ENCODE data around the gene PLA2G3.

PLA2G3 gene

DNA sequence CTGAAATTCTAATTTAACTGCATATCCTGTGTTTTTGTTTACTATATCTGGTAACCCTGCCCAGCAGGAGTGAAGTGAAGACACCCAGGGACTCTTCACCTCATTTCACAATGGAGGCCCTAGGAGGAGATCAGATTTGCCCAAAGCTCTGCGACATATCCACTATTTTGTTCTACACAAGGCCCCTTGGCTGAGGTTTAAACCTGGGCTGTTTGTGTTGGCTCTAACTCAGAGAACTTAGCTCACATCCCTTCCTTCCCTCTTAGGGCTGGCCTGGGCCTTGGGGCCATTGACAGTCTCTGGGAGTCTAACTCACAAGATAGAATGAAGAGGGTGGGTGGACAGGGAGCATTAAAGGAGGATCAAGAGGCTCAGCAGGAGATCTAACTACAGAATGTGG, 8.2 kb upstream of the PLA2G3 start:
- no peak for DNase-seq (ENCODE audit: low read depth in 2 of 2)

DNA sequence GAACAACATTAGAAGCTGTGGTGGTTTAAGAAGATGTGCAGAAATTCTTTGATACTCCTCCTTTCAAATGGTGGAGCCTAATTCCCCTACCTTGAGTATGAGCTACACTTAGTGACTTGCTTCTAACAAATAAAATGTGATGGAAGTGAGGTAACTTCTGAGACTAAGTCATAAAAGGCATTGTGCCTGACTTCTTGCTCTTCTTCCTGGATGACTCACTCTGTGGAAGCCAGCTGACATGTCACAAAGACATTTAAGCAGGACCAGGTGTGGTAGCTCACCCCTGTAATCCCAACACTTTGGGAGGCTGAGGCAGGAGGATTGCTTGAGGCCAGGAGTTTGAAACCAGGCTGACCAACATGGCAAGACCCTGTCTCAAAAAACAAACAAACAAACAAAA, 3.9 kb upstream of the PLA2G3 start:
- no peak for DNase-seq (ENCODE audit: low read depth in 2 of 2)

DNA sequence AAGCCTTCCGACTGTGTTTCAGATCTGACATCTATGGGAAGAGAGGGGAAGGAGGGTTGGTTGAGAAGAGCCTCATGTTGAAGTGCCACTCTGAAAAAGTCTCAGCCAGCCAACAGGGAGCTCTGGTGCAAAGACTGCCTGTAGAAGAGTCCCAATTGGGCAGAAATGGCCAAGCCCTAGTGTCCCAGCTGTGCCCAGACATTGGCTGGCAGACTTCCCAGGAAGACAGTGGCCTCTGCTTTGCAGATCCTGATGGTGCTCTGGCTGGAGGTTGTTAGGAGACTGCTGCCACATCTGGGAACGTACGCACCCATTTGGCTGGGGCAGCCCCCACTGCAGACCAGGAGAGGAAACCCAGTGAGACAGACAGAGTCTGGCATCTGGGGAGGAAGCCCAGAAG, 3.2 kb upstream of the PLA2G3 start:
- DNase-seq (ENCODE audit: low read depth in 2 of 2) = no peak

GRCh38 chr22:31143038-31143437, 2.7 kb upstream of the PLA2G3 start:
- no peak for DNase-seq (ENCODE audit: low read depth in 2 of 2)

DNA sequence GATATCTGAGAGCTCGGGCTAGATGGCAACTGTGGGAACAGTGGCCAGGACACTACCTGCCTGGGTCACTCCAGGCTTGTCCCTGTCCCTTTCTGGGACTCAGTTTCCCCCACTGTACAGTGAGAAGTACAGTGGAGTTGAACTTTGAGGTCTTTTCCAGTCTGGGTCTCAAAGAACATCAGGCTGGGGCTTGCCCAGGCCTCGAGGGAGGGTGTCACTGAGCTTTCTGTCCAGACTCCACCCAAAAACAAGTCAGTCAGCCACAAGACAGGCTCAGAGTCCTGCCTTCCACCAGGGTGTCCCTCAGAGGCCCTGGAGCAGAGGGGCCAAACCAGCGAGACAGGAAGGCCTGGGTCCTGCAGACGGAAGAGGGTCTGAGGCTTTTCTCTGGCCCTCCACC, 2.0 kb upstream of the PLA2G3 start:
- no peak for DNase-seq (ENCODE audit: low read depth in 2 of 2)

DNA sequence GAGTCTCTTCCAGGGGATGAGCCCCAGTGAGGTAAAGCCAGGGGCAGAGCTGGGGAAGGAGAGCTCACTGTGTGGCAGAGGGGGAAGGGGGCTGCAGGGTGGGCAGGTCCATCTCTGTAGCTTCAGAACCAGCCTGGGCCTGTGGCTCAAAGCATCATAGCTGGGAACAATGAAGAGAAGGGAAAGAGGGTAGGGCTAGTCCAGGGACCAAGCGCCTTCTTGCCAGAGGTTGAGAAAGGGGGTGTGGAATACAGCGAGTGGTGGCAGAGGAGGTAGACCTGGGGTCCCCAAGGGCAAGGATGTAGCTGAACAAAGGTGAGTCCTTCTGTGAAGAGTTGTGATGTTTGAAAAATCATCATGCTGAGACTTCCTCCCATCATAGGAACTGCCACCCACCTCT, 1.2 kb upstream of the PLA2G3 start:
- no peak for DNase-seq (ENCODE audit: low read depth in 2 of 2)

DNA sequence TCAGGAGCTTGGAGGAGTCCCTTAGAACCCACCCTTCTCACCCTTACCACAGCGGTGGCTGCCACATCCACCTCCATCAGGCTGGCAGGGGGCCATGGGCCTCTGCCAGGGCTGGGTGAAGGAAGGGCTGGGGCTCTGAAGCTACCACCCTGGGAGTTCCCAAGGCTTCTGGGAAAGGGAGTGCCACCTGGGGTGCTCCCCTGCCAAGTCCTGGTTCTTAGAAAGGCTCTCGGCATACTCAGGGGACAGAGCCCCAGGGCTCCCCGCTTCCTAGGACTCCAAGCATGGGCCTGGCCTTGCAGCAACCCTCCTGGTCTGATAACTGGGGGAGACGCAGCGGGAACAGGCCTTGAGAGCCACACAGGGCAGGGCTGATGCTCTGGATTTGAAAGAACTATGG, 438 bp upstream of the PLA2G3 start:
- no peak for DNase-seq (ENCODE audit: low read depth in 2 of 2)

GRCh38 chr22:31139066-31139465, 1.2 kb downstream of the PLA2G3 start:
- DNase-seq (ENCODE audit: low read depth in 2 of 2) = no peak

GRCh38 chr22:31138126-31138525, 2.2 kb downstream of the PLA2G3 start:
- DNase-seq (ENCODE audit: low read depth in 2 of 2) = no peak

DNA sequence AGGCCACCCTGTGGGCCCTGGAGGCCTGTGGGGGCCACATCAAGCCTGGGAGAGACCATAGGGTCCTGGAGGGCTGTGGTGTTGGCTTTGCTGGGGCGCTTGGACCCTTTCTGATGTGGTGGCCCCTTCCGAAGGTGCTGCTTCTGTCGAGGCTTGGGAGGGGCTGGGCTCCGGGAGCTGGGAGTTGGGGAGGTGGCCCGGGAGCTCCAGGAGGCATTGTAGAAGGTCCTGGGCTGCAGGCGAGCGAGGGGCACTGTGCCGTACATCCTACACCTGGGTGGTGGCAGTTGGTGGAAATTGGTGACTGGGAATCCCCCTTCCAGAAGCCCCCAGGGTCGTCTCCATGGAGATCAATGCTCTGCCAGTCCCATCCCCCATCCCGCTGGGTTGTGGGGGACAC, 2.6 kb downstream of the PLA2G3 start:
- no peak for DNase-seq (ENCODE audit: low read depth in 2 of 2)

DNA sequence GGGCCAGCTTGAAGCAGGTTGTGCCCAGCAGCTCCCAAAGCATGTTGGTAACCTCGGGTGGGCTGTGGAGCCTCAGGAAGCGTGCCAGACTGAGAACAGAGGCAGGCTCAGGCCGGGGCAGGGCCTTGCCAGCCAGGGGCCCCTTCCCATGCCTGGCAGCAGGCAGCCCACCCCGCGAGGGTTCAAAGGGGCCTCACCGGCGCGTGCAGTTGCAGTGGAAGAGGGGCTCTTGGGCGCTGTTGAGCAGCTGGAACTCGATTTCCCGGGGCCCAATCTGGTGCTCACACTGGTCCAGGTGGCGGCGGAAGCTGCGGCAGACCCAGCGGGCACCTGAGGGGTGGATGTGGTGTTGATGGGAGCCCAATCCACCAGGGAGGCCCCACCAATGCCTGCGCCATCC, 3.6 kb downstream of the PLA2G3 start:
- no peak for DNase-seq (ENCODE audit: low read depth in 2 of 2)

DNA sequence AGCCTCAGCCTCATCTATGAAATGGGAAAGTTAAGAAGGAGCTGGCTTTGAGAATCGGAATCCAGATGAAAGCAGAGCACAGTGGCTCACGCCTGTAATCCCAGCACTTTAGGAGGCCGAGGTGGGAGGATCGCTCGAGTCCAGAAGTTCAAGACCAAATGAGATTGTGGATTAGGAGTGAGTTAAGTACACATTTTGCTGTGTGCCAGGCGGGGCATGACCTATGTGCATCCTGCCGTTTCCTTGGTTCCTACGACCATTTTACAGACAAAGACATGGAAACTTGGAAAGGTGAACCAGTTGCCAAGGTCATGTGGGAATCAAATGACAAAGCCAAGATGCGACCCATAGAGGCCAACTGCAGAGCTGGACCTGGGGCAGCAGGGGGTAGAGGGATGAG, 4.2 kb downstream of the PLA2G3 start:
- no peak for DNase-seq (ENCODE audit: low read depth in 2 of 2)

DNA sequence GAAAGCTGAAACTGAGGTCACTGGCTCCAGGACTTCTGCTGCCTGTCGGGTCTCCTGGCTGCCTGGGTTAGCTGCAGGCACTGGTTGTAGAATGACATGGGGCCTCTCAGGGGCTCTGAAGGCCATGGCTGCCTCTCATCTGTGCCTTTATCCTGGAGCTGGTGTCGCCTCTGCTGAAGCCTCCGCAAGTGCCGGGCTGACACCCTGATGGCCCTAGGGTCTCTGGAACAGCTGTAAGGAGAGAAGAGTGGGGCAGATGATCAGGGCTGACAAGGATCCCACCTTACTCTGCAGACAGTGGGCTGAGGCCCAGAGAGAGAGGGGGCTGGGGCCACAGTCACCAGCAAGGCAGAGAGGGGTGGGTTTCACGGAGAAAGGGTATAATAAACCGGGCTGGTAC, 4.6 kb downstream of the PLA2G3 start:
- DNase-seq (ENCODE audit: low read depth in 2 of 2) = no peak

- no peak for DNase-seq (ENCODE audit: low read depth in 2 of 2)
Measured at GRCh38 chr22:31134688-31135087, 5.6 kb downstream of the PLA2G3 start.

DNA sequence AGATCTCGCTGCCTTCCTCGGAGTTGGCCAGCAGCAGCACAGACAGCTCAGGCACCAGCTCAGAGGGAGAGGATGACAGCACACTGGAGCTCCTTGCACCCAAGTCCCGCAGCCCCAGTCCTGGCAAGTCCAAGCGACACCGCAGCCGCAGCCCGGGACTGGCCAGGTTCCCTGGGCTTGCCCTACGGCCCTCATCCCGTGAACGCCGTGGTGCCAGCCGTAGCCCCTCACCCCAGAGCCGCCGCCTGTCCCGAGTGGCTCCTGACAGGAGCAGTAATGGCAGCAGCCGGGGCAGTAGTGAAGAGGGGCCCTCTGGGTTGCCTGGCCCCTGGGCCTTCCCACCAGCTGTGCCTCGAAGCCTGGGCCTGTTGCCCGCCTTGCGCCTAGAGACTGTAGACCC, 6.4 kb downstream of the PLA2G3 start:
- no peak for DNase-seq (ENCODE audit: low read depth in 2 of 2)

- no peak for DNase-seq (ENCODE audit: low read depth in 2 of 2)
Measured at GRCh38 chr22:31130873-31131272, 9.4 kb downstream of the PLA2G3 start.

DNA sequence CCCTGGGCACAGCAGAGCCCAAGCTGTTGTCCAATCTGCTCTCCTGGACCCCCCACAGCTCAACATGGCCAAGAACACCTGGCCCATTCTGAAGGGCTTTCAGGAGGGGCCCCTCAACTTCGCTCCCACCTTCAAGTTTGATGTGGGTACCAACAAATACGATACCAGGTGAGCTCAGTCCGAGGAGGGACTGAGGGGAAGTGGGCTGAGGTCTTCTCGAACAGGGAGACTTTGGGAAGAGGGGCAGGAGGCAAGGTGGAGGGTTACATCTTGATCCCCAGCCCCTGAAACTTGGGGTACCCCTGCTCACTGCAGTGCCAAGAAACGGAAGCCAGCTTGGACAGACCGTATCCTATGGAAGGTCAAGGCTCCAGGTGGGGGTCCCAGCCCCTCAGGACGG, 12.2 kb downstream of the PLA2G3 start:
- no peak for DNase-seq (ENCODE audit: low read depth in 2 of 2)

- no peak for DNase-seq (ENCODE audit: low read depth in 2 of 2)
Measured at GRCh38 chr22:31127181-31127772, 13.0 kb downstream of the PLA2G3 start.

DNA sequence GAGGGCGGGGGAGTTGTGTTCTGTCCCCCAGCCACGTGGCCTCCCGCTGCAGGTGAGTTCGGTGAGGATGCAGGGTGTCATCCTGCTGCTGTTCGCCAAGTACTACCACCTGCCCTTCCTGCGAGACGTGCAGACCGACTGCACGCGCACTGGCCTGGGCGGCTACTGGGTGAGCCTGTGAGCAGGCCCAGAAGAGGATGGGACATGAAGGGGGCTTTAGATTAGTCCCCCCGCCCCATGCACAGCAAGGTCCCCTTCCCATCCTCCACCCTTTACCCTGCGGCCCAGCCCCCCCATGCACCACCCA, 13.5 kb downstream of the PLA2G3 start:
- DNase-seq (ENCODE audit: low read depth in 2 of 2) = no peak

- no peak for DNase-seq (ENCODE audit: low read depth in 2 of 2)
Measured at GRCh38 chr22:31126128-31126868, 14.0 kb downstream of the PLA2G3 start.

DNA sequence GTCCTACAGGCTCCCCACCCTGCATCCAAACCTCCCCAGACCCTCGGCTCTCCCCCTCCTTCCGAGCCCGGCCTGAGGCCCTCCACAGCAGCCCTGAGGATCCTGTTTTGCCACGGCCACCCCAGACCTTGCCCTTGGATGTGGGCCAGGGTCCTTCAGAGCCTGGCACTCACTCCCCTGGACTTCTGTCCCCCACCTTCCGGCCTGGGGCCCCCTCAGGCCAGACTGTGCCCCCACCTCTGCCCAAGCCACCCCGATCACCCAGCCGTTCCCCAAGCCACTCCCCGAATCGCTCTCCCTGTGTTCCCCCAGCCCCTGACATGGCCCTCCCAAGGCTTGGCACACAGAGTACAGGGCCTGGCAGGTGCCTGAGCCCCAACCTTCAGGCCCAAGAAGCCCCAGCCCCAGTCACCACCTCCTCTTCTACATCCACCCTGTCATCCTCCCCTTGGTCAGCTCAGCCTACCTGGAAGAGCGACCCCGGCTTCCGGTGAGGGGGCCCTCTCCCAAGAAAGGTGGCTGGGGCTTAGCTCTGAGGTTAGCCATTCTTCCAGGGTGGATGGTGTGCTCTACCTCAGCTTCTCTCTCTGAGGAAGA, 14.7 kb downstream of the PLA2G3 start:
- DNase-seq (ENCODE audit: low read depth in 2 of 2) = no peak

GRCh38 chr22:31124811-31125465, 15.4 kb downstream of the PLA2G3 start:
- no peak for DNase-seq (ENCODE audit: low read depth in 2 of 2)

GRCh38 chr22:31124290-31124689, 16.0 kb downstream of the PLA2G3 start:
- no peak for DNase-seq (ENCODE audit: low read depth in 2 of 2)
